ENCODE measurements around the gene PLD6.

DNA sequence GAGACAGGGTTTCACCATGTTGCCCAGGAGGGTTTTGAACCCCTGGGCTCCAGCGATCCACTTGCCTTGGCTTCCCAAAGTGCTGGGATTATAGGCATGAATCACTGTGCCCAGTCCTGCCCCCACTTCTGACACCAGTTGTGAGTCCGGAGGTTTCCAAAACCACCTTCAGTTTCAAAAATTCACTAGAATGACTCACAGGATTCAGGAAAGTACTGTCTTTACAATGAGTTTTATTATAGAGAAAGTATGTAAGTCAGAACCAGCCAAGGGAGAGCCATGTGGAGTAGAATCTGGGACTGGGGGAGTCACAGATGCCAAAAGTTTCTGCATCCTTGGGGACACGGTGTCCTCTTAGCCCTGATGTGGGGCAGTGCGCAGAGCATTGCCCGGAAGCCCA, 55.1 kb downstream of the PLD6 start:
- TF ChIP-seq, protein P1, sequence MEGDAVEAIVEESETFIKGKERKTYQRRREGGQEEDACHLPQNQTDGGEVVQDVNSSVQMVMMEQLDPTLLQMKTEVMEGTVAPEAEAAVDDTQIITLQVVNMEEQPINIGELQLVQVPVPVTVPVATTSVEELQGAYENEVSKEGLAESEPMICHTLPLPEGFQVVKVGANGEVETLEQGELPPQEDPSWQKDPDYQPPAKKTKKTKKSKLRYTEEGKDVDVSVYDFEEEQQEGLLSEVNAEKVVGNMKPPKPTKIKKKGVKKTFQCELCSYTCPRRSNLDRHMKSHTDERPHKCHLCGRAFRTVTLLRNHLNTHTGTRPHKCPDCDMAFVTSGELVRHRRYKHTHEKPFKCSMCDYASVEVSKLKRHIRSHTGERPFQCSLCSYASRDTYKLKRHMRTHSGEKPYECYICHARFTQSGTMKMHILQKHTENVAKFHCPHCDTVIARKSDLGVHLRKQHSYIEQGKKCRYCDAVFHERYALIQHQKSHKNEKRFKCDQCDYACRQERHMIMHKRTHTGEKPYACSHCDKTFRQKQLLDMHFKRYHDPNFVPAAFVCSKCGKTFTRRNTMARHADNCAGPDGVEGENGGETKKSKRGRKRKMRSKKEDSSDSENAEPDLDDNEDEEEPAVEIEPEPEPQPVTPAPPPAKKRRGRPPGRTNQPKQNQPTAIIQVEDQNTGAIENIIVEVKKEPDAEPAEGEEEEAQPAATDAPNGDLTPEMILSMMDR (IDR thresholded peaks at IDR 0.05) = no peak
- no peak for TF ChIP-seq POLR2A (IDR thresholded peaks at IDR 0.05)

Data from Peyer's patch (tissue), 4 donors.